Measurements from ENCODE around the gene TNN.

DNA sequence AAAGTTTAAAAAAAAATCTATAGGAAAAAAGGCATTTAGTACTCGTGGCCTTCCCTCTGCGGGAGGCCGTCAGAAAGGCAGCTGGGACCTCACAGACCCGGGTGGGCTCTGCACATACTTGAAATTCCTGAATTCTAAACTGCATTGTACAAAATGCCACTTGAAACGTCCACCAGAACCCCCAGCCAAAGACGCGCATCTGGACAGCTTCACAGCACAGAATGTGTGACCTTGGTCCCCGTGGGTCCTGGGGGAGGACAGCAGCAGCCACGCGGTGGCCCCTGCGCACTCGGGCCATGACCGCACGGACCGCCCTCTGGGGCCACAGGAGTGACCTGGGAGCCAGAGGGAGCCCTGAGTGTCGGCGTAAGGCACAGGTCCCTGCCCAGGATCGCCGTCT is 23.8 kb upstream of the TNN start:
- TF ChIP-seq, protein P1, sequence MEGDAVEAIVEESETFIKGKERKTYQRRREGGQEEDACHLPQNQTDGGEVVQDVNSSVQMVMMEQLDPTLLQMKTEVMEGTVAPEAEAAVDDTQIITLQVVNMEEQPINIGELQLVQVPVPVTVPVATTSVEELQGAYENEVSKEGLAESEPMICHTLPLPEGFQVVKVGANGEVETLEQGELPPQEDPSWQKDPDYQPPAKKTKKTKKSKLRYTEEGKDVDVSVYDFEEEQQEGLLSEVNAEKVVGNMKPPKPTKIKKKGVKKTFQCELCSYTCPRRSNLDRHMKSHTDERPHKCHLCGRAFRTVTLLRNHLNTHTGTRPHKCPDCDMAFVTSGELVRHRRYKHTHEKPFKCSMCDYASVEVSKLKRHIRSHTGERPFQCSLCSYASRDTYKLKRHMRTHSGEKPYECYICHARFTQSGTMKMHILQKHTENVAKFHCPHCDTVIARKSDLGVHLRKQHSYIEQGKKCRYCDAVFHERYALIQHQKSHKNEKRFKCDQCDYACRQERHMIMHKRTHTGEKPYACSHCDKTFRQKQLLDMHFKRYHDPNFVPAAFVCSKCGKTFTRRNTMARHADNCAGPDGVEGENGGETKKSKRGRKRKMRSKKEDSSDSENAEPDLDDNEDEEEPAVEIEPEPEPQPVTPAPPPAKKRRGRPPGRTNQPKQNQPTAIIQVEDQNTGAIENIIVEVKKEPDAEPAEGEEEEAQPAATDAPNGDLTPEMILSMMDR (conservative IDR thresholded peaks at IDR 0.05), result no peak
- no peak for TF ChIP-seq ZFX (IDR thresholded peaks at IDR 0.05)
